GM12878 (cell line): ENCODE results near the gene SWT1. TPM values are rescaled to one million over a fixed set of nuclear protein-coding genes. Genes with fewer than 3 reads are reported as not detected.

Experiments
- ATAC-seq: fragments of 200-7000 bp; cut with Tn5 transposase; 3 replicates; pipeline ENCODE4 v1.9.1; 2020; ENCODE audit warnings: mild to moderate bottlenecking, moderate library complexity
- BruUV-seq: library from RNA; stranded (reverse); fragments of 400-500 nt; replicated peaks from 2 replicates; lab custom pipeline; 2021; lab: Mats Ljungman, UMichigan
- CTCF ChIA-PET: fragments of 300-600 bp; sonication (Branson Sonifier 250); formaldehyde crosslinking; extraction: SDS; loops from one replicate; lab custom pipeline; 2021; ENCODE audit warnings: inconsistent platforms; lab: Yijun Ruan, JAX
- POLR2A ChIA-PET: fragments of 350-600 bp; formaldehyde crosslinking; extraction: SDS; loops from one replicate; lab custom pipeline; 2021; ENCODE audit warnings: inconsistent platforms; lab: Charles Lee
- RAD21 ChIA-PET: fragments of 300-600 bp; sonication (Branson Sonifier 250); formaldehyde crosslinking; loops from one replicate; lab custom pipeline; 2023; ENCODE audit warnings: antibody characterized with exemption; ENCODE audit not compliant: unreplicated experiment; lab: Charles Lee
- SMC1A ChIA-PET: fragments of 300-600 bp; sonication (Branson Sonifier 250); formaldehyde crosslinking; loops from one replicate; lab custom pipeline; 2023; ENCODE audit not compliant: unreplicated experiment, uncharacterized antibody; lab: Charles Lee
- DNase-seq: peaks from one replicate; pipeline ENCODE4 v3.0.0-alpha.2; 2011; ENCODE audit warnings: low read depth, low spot score
- FAIRE-seq: peaks from 3 replicates; lab custom pipeline; 2011; peaks lifted over from hg19 to GRCh38; lab: Jason Lieb, UNC
- H2AFZ ChIP-seq: 2 replicates; pipeline ENCODE4 v1.6.0; 2011; ENCODE audit warnings: low read depth, low read length, control low read depth; ENCODE audit not compliant: control insufficient read depth
- H3K27ac ChIP-seq: 2 replicates; pipeline ENCODE4 v1.5.1; 2011; ENCODE audit warnings: control low read depth; ENCODE audit not compliant: control insufficient read depth, insufficient read depth
- H3K27me3 ChIP-seq, 2 experiments: replicated peaks in 1 of 2; 2 replicates each; pipeline versions ENCODE4 v1.6.0 to v1.6.1; 2011; ENCODE audit warnings: low read length in 1 of 2; ENCODE audit not compliant: control insufficient read depth in 2 of 2, insufficient read depth in 2 of 2
- H3K36me3 ChIP-seq, 2 experiments: 2 replicates each; pipeline ENCODE4 v1.5.1; 2011; ENCODE audit warnings: low read length in 1 of 2; ENCODE audit not compliant: control insufficient read depth in 2 of 2, insufficient read depth in 2 of 2
- H3K4me1 ChIP-seq: 2 replicates; pipeline ENCODE4 v1.6.1; 2011; ENCODE audit warnings: mild to moderate bottlenecking, low read length, moderate library complexity, mixed read lengths; ENCODE audit not compliant: control insufficient read depth, insufficient read depth
- H3K4me2 ChIP-seq: 2 replicates; pipeline ENCODE4 v1.6.0; 2011; ENCODE audit warnings: control low read depth; ENCODE audit not compliant: control insufficient read depth, insufficient read depth
- H3K4me3 ChIP-seq: fragments of 200-600 bp; sonication (generic); 2 replicates; pipeline ENCODE4 v1.5.1; 2016
- H3K79me2 ChIP-seq: 2 replicates; pipeline ENCODE4 v1.6.0; 2011; ENCODE audit warnings: low read length; ENCODE audit not compliant: control insufficient read depth, insufficient read depth
- H3K9ac ChIP-seq: 2 replicates; pipeline ENCODE4 v1.8.0; 2011; ENCODE audit warnings: low read length, control low read depth, mixed read lengths; ENCODE audit not compliant: control insufficient read depth, insufficient read depth
- H3K9me3 ChIP-seq: replicated peaks from 3 replicates; pipeline ENCODE4 v1.5.1; 2011; ENCODE audit warnings: mild to moderate bottlenecking, low read length; ENCODE audit not compliant: control insufficient read depth, insufficient read depth
- H4K20me1 ChIP-seq: 2 replicates; pipeline ENCODE4 v1.6.0; 2011; ENCODE audit not compliant: control insufficient read depth, insufficient read depth
- ETV6 ChIP-seq, 2 experiments: fragments of 450-650 bp in 1 of 2; IDR thresholded peaks in 1 of 2; conservative IDR thresholded peaks in 1 of 2; 2 replicates each; pipeline ENCODE4 v1.6.1; 2014; ENCODE audit warnings: antibody characterized with exemption in 1 of 2, borderline replicate concordance in 1 of 2, low read depth in 1 of 2, mild to moderate bottlenecking in 1 of 2, moderate library complexity in 1 of 2
- KDM1A ChIP-seq: fragments of 200-600 bp; sonication (generic); IDR thresholded peaks from 2 replicates; pipeline ENCODE4 v1.6.1; 2016; ENCODE audit warnings: borderline replicate concordance
- RAD51 ChIP-seq: fragments of 450-650 bp; IDR thresholded peaks from 2 replicates; pipeline ENCODE4 v1.6.1; 2016; ENCODE audit warnings: moderate library complexity, mild to moderate bottlenecking, inconsistent platforms
- SUZ12 ChIP-seq: fragments of 200-600 bp; sonication (generic); IDR thresholded peaks from one replicate; pipeline ENCODE4 v1.6.1; 2018; ENCODE audit warnings: antibody characterized with exemption, mild to moderate bottlenecking; ENCODE audit not compliant: unreplicated experiment
- YBX1 ChIP-seq: fragments of 450-650 bp; IDR thresholded peaks from 2 replicates; pipeline ENCODE4 v1.6.1; 2016; ENCODE audit warnings: antibody characterized with exemption
- ZNF687 ChIP-seq: fragments of 450-650 bp; IDR thresholded peaks from 2 replicates; pipeline ENCODE4 v1.6.1; 2017; ENCODE audit warnings: mild to moderate bottlenecking, moderate library complexity
- ZZZ3 ChIP-seq: IDR thresholded peaks from 2 replicates; pipeline ENCODE4 v1.6.1; 2011; ENCODE audit warnings: low read depth; ENCODE audit not compliant: control insufficient read depth, insufficient read length
- WGBS: methylation state at CpG from one replicate; pipeline ENCODE4 v1.1.6; 2016; ENCODE audit warnings: low lambda C conversion rate; ENCODE audit not compliant: insufficient replicate concordance, insufficient coverage; ENCODE audit errors: missing lambda C conversion rate; 5-methylcytosine and 5-hydroxymethylcytosine counted together
- in situ Hi-C: fragments of 300-500 bp; cut with MboI; formaldehyde crosslinking; loops from 9 replicates; pipeline ENCODE4 v1.14.3; 2018; ENCODE audit warnings: mixed read lengths
- intact Hi-C: fragments of 100-400 bp; cut with micrococcal nuclease; formaldehyde crosslinking; loops from one replicate; pipeline ENCODE4 v1.14.2; 2022; ENCODE audit not compliant: unreplicated experiment
- polyA plus RNA-seq, 11 experiments: library from polyadenylated mRNA; depleted of rRNA in 4 of 11; unstranded in 6 of 11; stranded (reverse) in 5 of 11; fragments of >200 nt; fragmentation: Nextera tagmentation in 4 of 11; fragmentation: Illumina TruSeq in 1 of 11; extraction: Ambion mirVana in 4 of 11; extraction: Trizol in 1 of 11; gene quantifications; 1 replicate in 1 of 11; 2 replicates in 10 of 11; pipeline versions ENCODE4 v1.2.1 to v1.2.3, GENCODE V29; 2011 to 2016; ENCODE audit warnings: inconsistent platforms in 2 of 11, missing spikeins in 2 of 11, low read depth in 1 of 11
- total RNA-seq, 4 experiments: library from RNA; depleted of rRNA in 3 of 4; stranded (reverse); fragments of >200 nt in 3 of 4; fragmentation: Illumina TruSeq in 1 of 4; extraction: Trizol in 1 of 4; gene quantifications; 2 replicates each; pipeline versions ENCODE4 v1.2.1 to v1.2.3, GENCODE V29; 2013 to 2021

Gene SWT1
- total and polyA plus RNA-seq, 10 of the 15 experiments (the other 5 are each of a cell fraction or from before 2014, with no cell fraction given): 1.0 to 4.2 (median 2.6) TPM

GRCh38 chr1:185263292-185263691 lies 106.3 kb downstream of the SWT1 start (continued):
- TF ChIP-seq KDM1A: no peak
- TF ChIP-seq ZZZ3: no peak

- in situ Hi-C loops: no loop called here
These were observed 106.8 kb downstream of the SWT1 start for GRCh38 chr1:185263780-185264179.

More at GRCh38 chr1:185263780-185264179, 106.8 kb downstream of the SWT1 start:
- BruUV-seq: no TSS peak
- ATAC-seq (no peak), DNase-seq (no peak), FAIRE-seq (no peak)
- Histone ChIP-seq H4K20me1 (no peaks in the 10 kb centered on the region), H3K27ac (no peak overlapping the region), H3K4me3 (no peak overlapping the region), H3K27me3 (no peaks in the 10 kb centered on the region), H3K4me2 (no peak overlapping the region), H3K9ac (no peak overlapping the region), H3K79me2 (no peaks in the 10 kb centered on the region), H3K9me3 (no peaks in the 10 kb centered on the region), H2AFZ (no peak overlapping the region), H3K4me1 (no peaks in the 10 kb centered on the region), H3K36me3 (no peaks in the 10 kb centered on the region)
- ChIA-PET SMC1A (no interaction called here), CTCF (interaction anchor here (0.7 to 1.4 kb wide), 2 partner anchors 112 to 333 kb away, joined by 3 read pairs; no protein-coding TSS in a partner anchor), RAD21 (interaction anchor here (0.6 kb wide), 1 partner anchor 346 kb away, joined by 3 read pairs; no protein-coding TSS in a partner anchor), POLR2A (no interaction called here)
- intact Hi-C loops: no loop called here
- 0% methylated on average over 1 of the region's 1 CpG for WGBS
- TF ChIP-seq ZNF687 (no peak), RAD51 (no peak), SUZ12 (no peak), ETV6 (conservative IDR thresholded peaks at IDR 0.05 in 1 of 2, IDR thresholded peaks at IDR 0.05 in 1 of 2; ENCODE audit: borderline replicate concordance in 1 of 2, low read depth in 1 of 2) (no peak), YBX1 (no peak)
